Measurements from ENCODE around the gene COL8A1. TPM values are rescaled to one million over a fixed set of nuclear protein-coding genes. Genes with fewer than 3 reads are reported as not detected.

COL8A1 gene
- total RNA-seq, 1 experiment from 2014 or later: 0.13 TPM

DNA sequence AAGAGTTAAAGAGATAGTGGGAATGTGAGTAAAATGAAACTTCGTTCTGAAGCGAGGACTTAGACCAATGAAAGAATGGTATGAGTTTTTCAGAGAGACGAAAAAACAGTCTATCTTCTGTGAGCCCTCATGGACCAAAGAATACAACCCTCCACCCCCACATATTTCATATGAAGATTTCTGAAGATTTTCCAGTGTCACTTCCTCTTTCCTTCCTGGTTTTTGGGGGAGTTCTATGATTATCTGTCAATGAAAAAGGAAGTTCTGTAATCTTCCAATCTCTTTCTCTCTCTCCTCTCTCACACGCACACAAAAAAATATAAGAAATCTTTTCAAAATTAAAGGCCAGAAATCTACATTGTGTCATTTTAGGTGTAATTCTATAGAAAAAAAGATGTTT, 206.9 kb downstream of the COL8A1 start:
- no peak for DNase-seq (ENCODE audit: low read depth, low spot score)
- no peak for TF ChIP-seq POLR2AphosphoS5 (IDR thresholded peaks at IDR 0.05; ENCODE audit: low read depth, low read length)
- TF ChIP-seq SIN3A (IDR thresholded peaks at IDR 0.05; ENCODE audit: borderline replicate concordance, insufficient read depth, low read depth, low read length): no peak
- TF ChIP-seq, protein P1, sequence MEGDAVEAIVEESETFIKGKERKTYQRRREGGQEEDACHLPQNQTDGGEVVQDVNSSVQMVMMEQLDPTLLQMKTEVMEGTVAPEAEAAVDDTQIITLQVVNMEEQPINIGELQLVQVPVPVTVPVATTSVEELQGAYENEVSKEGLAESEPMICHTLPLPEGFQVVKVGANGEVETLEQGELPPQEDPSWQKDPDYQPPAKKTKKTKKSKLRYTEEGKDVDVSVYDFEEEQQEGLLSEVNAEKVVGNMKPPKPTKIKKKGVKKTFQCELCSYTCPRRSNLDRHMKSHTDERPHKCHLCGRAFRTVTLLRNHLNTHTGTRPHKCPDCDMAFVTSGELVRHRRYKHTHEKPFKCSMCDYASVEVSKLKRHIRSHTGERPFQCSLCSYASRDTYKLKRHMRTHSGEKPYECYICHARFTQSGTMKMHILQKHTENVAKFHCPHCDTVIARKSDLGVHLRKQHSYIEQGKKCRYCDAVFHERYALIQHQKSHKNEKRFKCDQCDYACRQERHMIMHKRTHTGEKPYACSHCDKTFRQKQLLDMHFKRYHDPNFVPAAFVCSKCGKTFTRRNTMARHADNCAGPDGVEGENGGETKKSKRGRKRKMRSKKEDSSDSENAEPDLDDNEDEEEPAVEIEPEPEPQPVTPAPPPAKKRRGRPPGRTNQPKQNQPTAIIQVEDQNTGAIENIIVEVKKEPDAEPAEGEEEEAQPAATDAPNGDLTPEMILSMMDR (IDR thresholded peaks at IDR 0.05): no peak
- TF ChIP-seq, protein P2, sequence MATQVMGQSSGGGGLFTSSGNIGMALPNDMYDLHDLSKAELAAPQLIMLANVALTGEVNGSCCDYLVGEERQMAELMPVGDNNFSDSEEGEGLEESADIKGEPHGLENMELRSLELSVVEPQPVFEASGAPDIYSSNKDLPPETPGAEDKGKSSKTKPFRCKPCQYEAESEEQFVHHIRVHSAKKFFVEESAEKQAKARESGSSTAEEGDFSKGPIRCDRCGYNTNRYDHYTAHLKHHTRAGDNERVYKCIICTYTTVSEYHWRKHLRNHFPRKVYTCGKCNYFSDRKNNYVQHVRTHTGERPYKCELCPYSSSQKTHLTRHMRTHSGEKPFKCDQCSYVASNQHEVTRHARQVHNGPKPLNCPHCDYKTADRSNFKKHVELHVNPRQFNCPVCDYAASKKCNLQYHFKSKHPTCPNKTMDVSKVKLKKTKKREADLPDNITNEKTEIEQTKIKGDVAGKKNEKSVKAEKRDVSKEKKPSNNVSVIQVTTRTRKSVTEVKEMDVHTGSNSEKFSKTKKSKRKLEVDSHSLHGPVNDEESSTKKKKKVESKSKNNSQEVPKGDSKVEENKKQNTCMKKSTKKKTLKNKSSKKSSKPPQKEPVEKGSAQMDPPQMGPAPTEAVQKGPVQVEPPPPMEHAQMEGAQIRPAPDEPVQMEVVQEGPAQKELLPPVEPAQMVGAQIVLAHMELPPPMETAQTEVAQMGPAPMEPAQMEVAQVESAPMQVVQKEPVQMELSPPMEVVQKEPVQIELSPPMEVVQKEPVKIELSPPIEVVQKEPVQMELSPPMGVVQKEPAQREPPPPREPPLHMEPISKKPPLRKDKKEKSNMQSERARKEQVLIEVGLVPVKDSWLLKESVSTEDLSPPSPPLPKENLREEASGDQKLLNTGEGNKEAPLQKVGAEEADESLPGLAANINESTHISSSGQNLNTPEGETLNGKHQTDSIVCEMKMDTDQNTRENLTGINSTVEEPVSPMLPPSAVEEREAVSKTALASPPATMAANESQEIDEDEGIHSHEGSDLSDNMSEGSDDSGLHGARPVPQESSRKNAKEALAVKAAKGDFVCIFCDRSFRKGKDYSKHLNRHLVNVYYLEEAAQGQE (IDR thresholded peaks at IDR 0.05; ENCODE audit: insufficient read depth in 1 of 2, low read depth in 2 of 2, low read length in 1 of 2): no peak
- TF ChIP-seq TCF7L2 (IDR thresholded peaks at IDR 0.05; ENCODE audit: low read depth, low read length): no peak
- Histone ChIP-seq H3K4me1 (ENCODE audit: control insufficient read depth, insufficient read depth, low read length) (peaks cover 16% of the 10 kb centered on the region), H3K27ac (ENCODE audit: low read length) (peak overlapping the region; percentile 27; the same call in 1 of the 2 replicates), H3K36me3 (ENCODE audit: control insufficient read depth, insufficient read depth, low read length) (no peaks in the 10 kb centered on the region), H3K27me3 (ENCODE audit: control insufficient read depth, insufficient read depth, low read length) (no peaks in the 10 kb centered on the region), H3K4me3 (ENCODE audit: low read depth in 2 of 2, low read length in 2 of 2) (no peak overlapping the region), H3K9me3 (ENCODE audit: control insufficient read depth, insufficient read depth, low read depth, low read length) (no peaks in the 10 kb centered on the region)
- intact Hi-C loops (cut with micrococcal nuclease; ENCODE audit: unreplicated experiment): no loop called here
- CTCF ChIA-PET: no interaction called here
- no peak for ATAC-seq
- BruUV-seq (replicated peaks): no TSS peak
- in situ Hi-C loops (cut with HindIII; ENCODE audit: low pct_unique_long_range_greater_than_20kb, low sequenced_read_pairs): no loop called here
- POLR2A ChIA-PET: no interaction called here

DNA sequence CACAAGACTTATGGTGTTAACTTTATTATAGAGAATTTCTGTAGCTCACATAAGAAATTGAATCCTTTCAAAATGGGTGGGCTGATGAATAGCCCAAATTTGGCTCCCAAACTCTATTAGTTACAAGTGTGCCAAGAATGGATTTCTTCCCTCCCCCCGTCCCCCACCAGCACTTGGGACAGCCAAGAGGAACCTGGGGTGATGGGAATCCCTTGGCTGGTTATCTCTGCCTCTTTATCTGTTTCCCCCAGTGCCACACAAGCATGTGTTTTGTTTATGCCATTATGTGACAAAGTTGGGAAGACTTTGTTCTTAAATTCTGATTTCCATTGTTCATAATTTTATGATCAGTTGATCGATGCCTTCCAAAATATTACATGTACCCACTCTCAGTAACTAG, 207.6 kb downstream of the COL8A1 start:
- Histone ChIP-seq H3K27ac (ENCODE audit: low read length) (no peak overlapping the region; the same call in 1 of the 2 replicates), H3K4me3 (ENCODE audit: low read depth in 2 of 2, low read length in 2 of 2) (no peak overlapping the region), H3K9me3 (ENCODE audit: control insufficient read depth, insufficient read depth, low read depth, low read length) (no peaks in the 10 kb centered on the region), H3K36me3 (ENCODE audit: control insufficient read depth, insufficient read depth, low read length) (no peaks in the 10 kb centered on the region), H3K4me1 (ENCODE audit: control insufficient read depth, insufficient read depth, low read length) (peaks cover 16% of the 10 kb centered on the region), H3K27me3 (ENCODE audit: control insufficient read depth, insufficient read depth, low read length) (no peaks in the 10 kb centered on the region)
- in situ Hi-C loops (cut with HindIII; ENCODE audit: low pct_unique_long_range_greater_than_20kb, low sequenced_read_pairs) (no loop called here), intact Hi-C loops (cut with micrococcal nuclease; ENCODE audit: unreplicated experiment) (no loop called here)
- ChIA-PET CTCF (no interaction called here), POLR2A (interaction anchor here (0.6 kb wide), 2 partner anchors 9 to 203 kb away, joined by 3 read pairs; no protein-coding TSS in a partner anchor)
- ATAC-seq (no peak), DNase-seq (ENCODE audit: low read depth, low spot score) (no peak)
- TSS peak; percentile 69 for BruUV-seq (replicated peaks)
- no peak for TF ChIP-seq POLR2AphosphoS5 (IDR thresholded peaks at IDR 0.05; ENCODE audit: low read depth, low read length)
- TF ChIP-seq, protein P1 (IDR thresholded peaks at IDR 0.05): no peak
- no peak for TF ChIP-seq TCF7L2 (IDR thresholded peaks at IDR 0.05; ENCODE audit: low read depth, low read length)
- no peak for TF ChIP-seq SIN3A (IDR thresholded peaks at IDR 0.05; ENCODE audit: borderline replicate concordance, insufficient read depth, low read depth, low read length)
- TF ChIP-seq, protein P2 (IDR thresholded peaks at IDR 0.05; ENCODE audit: insufficient read depth in 1 of 2, low read depth in 2 of 2, low read length in 1 of 2): no peak

All from Panc1 (cell line).